Progenitor cell of endocrine pancreas (in vitro differentiated cells): Measurements from ENCODE around the gene MICU1. TPM values are rescaled to one million over a fixed set of nuclear protein-coding genes. Genes with fewer than 3 reads are reported as not detected.

Experiments used
- DNase-seq: peaks from one replicate; pipeline ENCODE4 v3.0.0; 2021; ENCODE audit warnings: low spot score; ENCODE audit not compliant: unreplicated experiment
- H3K27ac Mint-ChIP-seq: 2 replicates; pipeline ENCODE4 v1.8.0; 2021; ENCODE audit warnings: mild to moderate bottlenecking, moderate library complexity, mixed read lengths
- H3K27me3 Mint-ChIP-seq: 2 replicates; pipeline ENCODE4 v1.8.0; 2021; ENCODE audit warnings: mixed read lengths
- H3K36me3 Mint-ChIP-seq: 2 replicates; pipeline ENCODE4 v1.8.0; 2022; ENCODE audit warnings: mixed read lengths; ENCODE audit not compliant: insufficient read depth
- H3K4me1 Mint-ChIP-seq: 2 replicates; pipeline ENCODE4 v1.8.0; 2021; ENCODE audit warnings: low read depth, mixed read lengths
- H3K4me3 Mint-ChIP-seq: 2 replicates; pipeline ENCODE4 v1.8.0; 2021; ENCODE audit warnings: low read depth, mild to moderate bottlenecking, moderate library complexity, mixed read lengths
- H3K9me3 Mint-ChIP-seq: 2 replicates; pipeline ENCODE4 v1.8.0; 2021; ENCODE audit warnings: low read depth, mixed read lengths
- total RNA-seq: library from RNA; stranded (reverse); gene quantifications from 2 replicates; pipeline ENCODE4 v1.2.1, GENCODE V29; 2021
- TF ChIP-seq, protein P1 (sequence below): fragments of 200-600 bp; sonication (generic); IDR thresholded peaks from one replicate; pipeline ENCODE4 v1.5.0; 2021; ENCODE audit warnings: antibody characterized with exemption, mild to moderate bottlenecking; ENCODE audit not compliant: unreplicated experiment

Gene MICU1
- total RNA-seq, 1 donor from 2014 or later: 63.3 TPM

DNA sequence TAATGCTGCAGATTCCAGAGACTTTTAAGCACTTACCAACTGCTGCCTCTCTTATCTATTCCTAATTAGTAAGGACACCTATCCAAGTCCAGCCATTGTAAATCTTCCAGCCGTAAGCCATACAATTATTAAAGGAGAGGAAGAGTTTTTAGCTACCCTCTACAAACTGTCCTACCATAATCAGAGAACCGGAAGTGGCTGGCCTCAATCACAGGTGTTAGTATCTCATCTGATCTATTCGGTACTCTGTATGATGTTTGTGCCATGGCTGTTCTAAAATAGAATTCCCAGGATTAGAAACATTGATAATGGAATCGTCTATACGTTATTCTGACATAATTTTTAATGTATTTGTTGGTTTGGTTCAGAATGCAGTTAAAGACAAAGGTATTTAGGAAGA lies 102.8 kb downstream of the MICU1 start:
- Mint-ChIP-seq H3K27me3 (no peaks in the 10 kb centered on the region), H3K4me1 (peaks cover 16% of the 10 kb centered on the region), H3K9me3 (no peaks in the 10 kb centered on the region), H3K36me3 (peaks cover 1% of the 10 kb centered on the region), H3K4me3 (no peak overlapping the region), H3K27ac (no peak overlapping the region)
- TF ChIP-seq, protein P1, sequence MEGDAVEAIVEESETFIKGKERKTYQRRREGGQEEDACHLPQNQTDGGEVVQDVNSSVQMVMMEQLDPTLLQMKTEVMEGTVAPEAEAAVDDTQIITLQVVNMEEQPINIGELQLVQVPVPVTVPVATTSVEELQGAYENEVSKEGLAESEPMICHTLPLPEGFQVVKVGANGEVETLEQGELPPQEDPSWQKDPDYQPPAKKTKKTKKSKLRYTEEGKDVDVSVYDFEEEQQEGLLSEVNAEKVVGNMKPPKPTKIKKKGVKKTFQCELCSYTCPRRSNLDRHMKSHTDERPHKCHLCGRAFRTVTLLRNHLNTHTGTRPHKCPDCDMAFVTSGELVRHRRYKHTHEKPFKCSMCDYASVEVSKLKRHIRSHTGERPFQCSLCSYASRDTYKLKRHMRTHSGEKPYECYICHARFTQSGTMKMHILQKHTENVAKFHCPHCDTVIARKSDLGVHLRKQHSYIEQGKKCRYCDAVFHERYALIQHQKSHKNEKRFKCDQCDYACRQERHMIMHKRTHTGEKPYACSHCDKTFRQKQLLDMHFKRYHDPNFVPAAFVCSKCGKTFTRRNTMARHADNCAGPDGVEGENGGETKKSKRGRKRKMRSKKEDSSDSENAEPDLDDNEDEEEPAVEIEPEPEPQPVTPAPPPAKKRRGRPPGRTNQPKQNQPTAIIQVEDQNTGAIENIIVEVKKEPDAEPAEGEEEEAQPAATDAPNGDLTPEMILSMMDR: no peak
- no peak for DNase-seq

DNA sequence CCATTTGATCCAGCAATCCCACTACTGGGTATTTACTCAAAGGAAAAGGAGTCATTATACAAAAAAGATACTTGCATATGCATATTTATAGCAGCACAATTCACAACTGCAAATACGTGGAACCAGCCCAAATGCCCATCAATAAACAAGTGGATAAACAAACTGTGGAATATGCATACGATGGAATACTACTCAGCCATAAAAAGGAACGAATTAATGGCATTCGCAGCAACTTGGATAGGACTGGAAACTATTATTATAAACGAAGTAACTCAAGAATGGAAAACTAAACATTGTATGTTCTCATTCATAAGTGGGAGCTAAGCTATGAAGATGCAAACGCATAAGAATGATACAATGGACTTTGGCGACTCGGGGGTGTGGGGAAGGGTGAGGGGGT lies 108.6 kb downstream of the MICU1 start:
- Mint-ChIP-seq H3K27ac (no peak overlapping the region), H3K36me3 (peaks cover 19% of the 10 kb centered on the region), H3K9me3 (peaks cover 13% of the 10 kb centered on the region), H3K4me1 (no peaks in the 10 kb centered on the region), H3K27me3 (no peaks in the 10 kb centered on the region), H3K4me3 (no peak overlapping the region)
- DNase-seq: no peak
- TF ChIP-seq, protein P1: no peak

DNA sequence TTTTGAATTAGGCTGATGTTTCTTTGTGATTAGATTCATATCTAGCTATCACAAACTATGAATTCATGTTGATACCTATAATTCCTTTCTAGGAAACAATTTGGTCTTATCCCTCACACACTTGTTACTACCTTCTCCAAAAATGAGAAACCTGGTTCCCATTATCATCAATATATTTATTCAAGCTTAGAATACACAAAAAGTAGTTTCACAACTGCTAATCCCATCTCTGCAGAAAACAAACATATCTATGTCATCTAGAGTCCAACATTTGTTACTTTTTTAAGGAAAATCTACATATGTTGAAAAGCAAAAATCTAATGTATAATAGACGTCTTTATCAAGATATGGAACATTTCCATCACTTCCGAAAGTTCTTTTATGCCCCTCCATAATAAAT lies 110.4 kb downstream of the MICU1 start:
- Mint-ChIP-seq H3K36me3 (peaks cover 20% of the 10 kb centered on the region), H3K4me1 (no peaks in the 10 kb centered on the region), H3K9me3 (peaks cover 13% of the 10 kb centered on the region), H3K27me3 (no peaks in the 10 kb centered on the region), H3K27ac (no peak overlapping the region), H3K4me3 (no peak overlapping the region)
- TF ChIP-seq, protein P1: no peak
- no peak for DNase-seq

DNA sequence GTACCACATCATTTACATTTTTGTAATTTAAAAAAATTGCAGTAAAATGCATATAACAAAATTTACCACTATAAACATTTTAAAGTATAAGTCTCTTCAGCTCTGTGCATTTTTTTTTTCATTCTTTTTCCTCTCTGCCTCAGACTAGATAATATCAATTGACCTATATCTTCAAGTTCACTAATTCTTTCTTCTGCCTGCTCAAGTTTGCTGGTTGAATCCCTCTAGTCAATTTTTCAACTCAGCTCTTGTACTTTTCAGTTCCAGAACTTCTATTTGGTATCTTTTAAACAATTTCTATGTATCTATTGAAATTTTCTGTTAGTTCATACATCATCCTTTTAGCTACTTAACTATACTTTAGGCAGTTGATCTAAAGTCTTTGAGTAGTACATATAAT lies 112.0 kb downstream of the MICU1 start:
- no peak for DNase-seq
- no peak overlapping the region for H3K4me3 Mint-ChIP-seq
- peaks cover 13% of the 10 kb centered on the region for H3K9me3 Mint-ChIP-seq
- H3K27ac Mint-ChIP-seq: no peak overlapping the region
- no peaks in the 10 kb centered on the region for H3K27me3 Mint-ChIP-seq
- TF ChIP-seq, protein P1: no peak
- H3K4me1 Mint-ChIP-seq: no peaks in the 10 kb centered on the region
- peaks cover 20% of the 10 kb centered on the region for H3K36me3 Mint-ChIP-seq

DNA sequence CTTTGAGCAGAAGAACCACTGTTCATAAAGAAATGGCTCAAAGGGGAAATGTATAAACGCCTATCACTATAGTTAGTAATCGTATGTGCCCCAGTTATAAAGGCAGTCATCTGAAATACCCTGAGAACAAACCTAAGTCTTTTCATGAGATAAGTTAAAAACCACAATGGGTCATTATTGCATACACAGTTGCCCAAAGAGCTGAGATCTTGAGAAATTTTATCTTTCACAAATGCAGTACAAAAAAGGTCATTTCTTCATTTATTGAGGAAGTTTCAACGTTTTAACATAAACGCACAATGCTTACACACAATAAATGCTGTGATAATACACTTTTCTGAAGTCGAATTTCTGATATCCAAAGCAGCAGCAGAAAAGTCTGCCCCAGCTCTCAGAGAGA lies 114.4 kb downstream of the MICU1 start:
- Mint-ChIP-seq H3K36me3 (peaks cover 15% of the 10 kb centered on the region), H3K27ac (no peak overlapping the region), H3K4me1 (no peaks in the 10 kb centered on the region), H3K4me3 (no peak overlapping the region), H3K9me3 (peaks cover 8% of the 10 kb centered on the region), H3K27me3 (no peaks in the 10 kb centered on the region)
- no peak for DNase-seq
- TF ChIP-seq, protein P1: no peak
